ENCODE data around the gene RANBP9. TPM values are rescaled to one million over a fixed set of nuclear protein-coding genes. Genes with fewer than 3 reads are reported as not detected.

The RANBP9 gene
- total and polyA plus RNA-seq, 9 of the 15 experiments (the other 6 are each of a cell fraction or from before 2014, with no cell fraction given), result 27.5 to 130 (median 61.5) TPM

DNA sequence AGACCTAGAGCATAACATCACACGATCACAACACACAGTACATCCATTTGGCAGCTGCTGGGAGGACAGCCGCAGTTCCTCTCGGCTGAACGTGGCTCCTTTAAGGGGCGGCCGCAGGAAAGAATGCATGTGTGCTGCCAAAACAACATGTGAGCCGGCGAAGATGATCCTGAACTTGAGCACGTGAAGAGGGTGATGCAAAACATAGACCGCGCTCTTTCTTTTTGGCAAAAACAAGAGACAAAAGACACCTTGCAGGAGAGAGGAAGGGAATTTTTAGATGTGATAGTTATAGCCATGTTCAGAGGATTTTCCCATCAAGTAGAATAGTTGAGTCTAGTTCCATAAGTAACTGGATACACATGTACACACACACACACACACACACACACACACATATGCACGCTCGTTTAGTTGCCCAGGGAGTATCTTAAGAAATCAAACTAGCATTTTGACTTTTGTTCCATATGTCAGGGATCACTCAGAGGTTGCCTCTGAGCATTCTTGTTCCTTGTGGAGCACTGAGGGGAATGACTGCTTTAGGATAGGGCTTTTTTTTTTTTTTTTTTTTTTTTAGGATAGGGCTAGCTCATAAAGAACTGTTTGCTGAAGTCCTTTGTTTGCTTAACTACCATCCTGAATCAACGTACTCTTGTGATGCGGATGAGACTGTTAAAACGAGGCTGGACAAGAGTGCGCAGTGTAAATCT lies 21.7 kb upstream of the RANBP9 start (continued):
- TF ChIP-seq, protein P1, sequence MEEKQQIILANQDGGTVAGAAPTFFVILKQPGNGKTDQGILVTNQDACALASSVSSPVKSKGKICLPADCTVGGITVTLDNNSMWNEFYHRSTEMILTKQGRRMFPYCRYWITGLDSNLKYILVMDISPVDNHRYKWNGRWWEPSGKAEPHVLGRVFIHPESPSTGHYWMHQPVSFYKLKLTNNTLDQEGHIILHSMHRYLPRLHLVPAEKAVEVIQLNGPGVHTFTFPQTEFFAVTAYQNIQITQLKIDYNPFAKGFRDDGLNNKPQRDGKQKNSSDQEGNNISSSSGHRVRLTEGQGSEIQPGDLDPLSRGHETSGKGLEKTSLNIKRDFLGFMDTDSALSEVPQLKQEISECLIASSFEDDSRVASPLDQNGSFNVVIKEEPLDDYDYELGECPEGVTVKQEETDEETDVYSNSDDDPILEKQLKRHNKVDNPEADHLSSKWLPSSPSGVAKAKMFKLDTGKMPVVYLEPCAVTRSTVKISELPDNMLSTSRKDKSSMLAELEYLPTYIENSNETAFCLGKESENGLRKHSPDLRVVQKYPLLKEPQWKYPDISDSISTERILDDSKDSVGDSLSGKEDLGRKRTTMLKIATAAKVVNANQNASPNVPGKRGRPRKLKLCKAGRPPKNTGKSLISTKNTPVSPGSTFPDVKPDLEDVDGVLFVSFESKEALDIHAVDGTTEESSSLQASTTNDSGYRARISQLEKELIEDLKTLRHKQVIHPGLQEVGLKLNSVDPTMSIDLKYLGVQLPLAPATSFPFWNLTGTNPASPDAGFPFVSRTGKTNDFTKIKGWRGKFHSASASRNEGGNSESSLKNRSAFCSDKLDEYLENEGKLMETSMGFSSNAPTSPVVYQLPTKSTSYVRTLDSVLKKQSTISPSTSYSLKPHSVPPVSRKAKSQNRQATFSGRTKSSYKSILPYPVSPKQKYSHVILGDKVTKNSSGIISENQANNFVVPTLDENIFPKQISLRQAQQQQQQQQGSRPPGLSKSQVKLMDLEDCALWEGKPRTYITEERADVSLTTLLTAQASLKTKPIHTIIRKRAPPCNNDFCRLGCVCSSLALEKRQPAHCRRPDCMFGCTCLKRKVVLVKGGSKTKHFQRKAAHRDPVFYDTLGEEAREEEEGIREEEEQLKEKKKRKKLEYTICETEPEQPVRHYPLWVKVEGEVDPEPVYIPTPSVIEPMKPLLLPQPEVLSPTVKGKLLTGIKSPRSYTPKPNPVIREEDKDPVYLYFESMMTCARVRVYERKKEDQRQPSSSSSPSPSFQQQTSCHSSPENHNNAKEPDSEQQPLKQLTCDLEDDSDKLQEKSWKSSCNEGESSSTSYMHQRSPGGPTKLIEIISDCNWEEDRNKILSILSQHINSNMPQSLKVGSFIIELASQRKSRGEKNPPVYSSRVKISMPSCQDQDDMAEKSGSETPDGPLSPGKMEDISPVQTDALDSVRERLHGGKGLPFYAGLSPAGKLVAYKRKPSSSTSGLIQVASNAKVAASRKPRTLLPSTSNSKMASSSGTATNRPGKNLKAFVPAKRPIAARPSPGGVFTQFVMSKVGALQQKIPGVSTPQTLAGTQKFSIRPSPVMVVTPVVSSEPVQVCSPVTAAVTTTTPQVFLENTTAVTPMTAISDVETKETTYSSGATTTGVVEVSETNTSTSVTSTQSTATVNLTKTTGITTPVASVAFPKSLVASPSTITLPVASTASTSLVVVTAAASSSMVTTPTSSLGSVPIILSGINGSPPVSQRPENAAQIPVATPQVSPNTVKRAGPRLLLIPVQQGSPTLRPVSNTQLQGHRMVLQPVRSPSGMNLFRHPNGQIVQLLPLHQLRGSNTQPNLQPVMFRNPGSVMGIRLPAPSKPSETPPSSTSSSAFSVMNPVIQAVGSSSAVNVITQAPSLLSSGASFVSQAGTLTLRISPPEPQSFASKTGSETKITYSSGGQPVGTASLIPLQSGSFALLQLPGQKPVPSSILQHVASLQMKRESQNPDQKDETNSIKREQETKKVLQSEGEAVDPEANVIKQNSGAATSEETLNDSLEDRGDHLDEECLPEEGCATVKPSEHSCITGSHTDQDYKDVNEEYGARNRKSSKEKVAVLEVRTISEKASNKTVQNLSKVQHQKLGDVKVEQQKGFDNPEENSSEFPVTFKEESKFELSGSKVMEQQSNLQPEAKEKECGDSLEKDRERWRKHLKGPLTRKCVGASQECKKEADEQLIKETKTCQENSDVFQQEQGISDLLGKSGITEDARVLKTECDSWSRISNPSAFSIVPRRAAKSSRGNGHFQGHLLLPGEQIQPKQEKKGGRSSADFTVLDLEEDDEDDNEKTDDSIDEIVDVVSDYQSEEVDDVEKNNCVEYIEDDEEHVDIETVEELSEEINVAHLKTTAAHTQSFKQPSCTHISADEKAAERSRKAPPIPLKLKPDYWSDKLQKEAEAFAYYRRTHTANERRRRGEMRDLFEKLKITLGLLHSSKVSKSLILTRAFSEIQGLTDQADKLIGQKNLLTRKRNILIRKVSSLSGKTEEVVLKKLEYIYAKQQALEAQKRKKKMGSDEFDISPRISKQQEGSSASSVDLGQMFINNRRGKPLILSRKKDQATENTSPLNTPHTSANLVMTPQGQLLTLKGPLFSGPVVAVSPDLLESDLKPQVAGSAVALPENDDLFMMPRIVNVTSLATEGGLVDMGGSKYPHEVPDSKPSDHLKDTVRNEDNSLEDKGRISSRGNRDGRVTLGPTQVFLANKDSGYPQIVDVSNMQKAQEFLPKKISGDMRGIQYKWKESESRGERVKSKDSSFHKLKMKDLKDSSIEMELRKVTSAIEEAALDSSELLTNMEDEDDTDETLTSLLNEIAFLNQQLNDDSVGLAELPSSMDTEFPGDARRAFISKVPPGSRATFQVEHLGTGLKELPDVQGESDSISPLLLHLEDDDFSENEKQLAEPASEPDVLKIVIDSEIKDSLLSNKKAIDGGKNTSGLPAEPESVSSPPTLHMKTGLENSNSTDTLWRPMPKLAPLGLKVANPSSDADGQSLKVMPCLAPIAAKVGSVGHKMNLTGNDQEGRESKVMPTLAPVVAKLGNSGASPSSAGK (IDR thresholded peaks at IDR 0.05), result peak; percentile 85
- 0 out of 2 replicates have a peak, but pooled peaks have one; percentile 21 for TF ChIP-seq ZBTB40 (IDR thresholded peaks at IDR 0.05)
- no peak for TF ChIP-seq ZBTB40 (CRISPR knock-in tag; IDR thresholded peaks at IDR 0.05)
- peak; percentile 16; the same call in 1 of the 2 replicates for TF ChIP-seq TEAD4 (IDR thresholded peaks at IDR 0.05; ENCODE audit: low read length)
- no peak for TF ChIP-seq TEAD4 (CRISPR knock-in tag; IDR thresholded peaks at IDR 0.05; ENCODE audit: borderline replicate concordance)
- TF ChIP-seq BHLHE40 (IDR thresholded peaks at IDR 0.05; ENCODE audit: low read length), result peak; percentile 91
- TF ChIP-seq ZNF436 (CRISPR knock-in tag; IDR thresholded peaks at IDR 0.05), result no peak

Data from K562 (cell line).